ENCODE measurements around the gene METTL8.
"Not testable (repeated sequence)": the region's sequence is repeated elsewhere in the genome, so short reads cannot be mapped to it uniquely, and the experiment has no call there.

METTL8 gene

GRCh38 chr2:171345971-171346722 lies 87.6 kb downstream of the METTL8 start:
- DNase-seq (ENCODE audit: low spot score) = no peak

- no peak for DNase-seq (ENCODE audit: low spot score)
These were observed 89.6 kb downstream of the METTL8 start for GRCh38 chr2:171344182-171344581.

- no peak for DNase-seq (ENCODE audit: low spot score)
These were observed 91.8 kb downstream of the METTL8 start for GRCh38 chr2:171342067-171342413.

- DNase-seq (ENCODE audit: low spot score) = no peak
These were observed 92.3 kb downstream of the METTL8 start for GRCh38 chr2:171341394-171342066.

GRCh38 chr2:171334946-171335345 lies 98.8 kb downstream of the METTL8 start:
- DNase-seq (ENCODE audit: low spot score) = no peak

GRCh38 chr2:171334171-171334570 lies 99.6 kb downstream of the METTL8 start:
- DNase-seq (ENCODE audit: low spot score) = no peak

GRCh38 chr2:171330155-171330956 lies 103.4 kb downstream of the METTL8 start:
- no peak for DNase-seq (ENCODE audit: low spot score)

GRCh38 chr2:171327043-171327496 lies 106.7 kb downstream of the METTL8 start:
- no peak for DNase-seq (ENCODE audit: low spot score)

GRCh38 chr2:171325886-171326585 lies 107.8 kb downstream of the METTL8 start:
- peak; percentile 44 for DNase-seq (ENCODE audit: low spot score)

- no peak for DNase-seq (ENCODE audit: low spot score)
These were observed 109.7 kb downstream of the METTL8 start for GRCh38 chr2:171323971-171324528.

- DNase-seq (ENCODE audit: low spot score) = no peak
These were observed 110.9 kb downstream of the METTL8 start for GRCh38 chr2:171322928-171323327.

- DNase-seq (ENCODE audit: low spot score) = no peak
These were observed 113.1 kb downstream of the METTL8 start for GRCh38 chr2:171320731-171321130.

- DNase-seq (ENCODE audit: low spot score) = no peak
These were observed 113.6 kb downstream of the METTL8 start for GRCh38 chr2:171320208-171320621.

- peak; percentile 66 for DNase-seq (ENCODE audit: low spot score)
These were observed 114.5 kb downstream of the METTL8 start for GRCh38 chr2:171319164-171319810.

- no peak for DNase-seq (ENCODE audit: low spot score)
These were observed 115.3 kb downstream of the METTL8 start for GRCh38 chr2:171318463-171318934.

GRCh38 chr2:171317492-171318125 lies 116.2 kb downstream of the METTL8 start:
- no peak for DNase-seq (ENCODE audit: low spot score)

- no peak for DNase-seq (ENCODE audit: low spot score)
These were observed 116.9 kb downstream of the METTL8 start for GRCh38 chr2:171316755-171317337.

- DNase-seq (ENCODE audit: low spot score) = no peak
These were observed 117.6 kb downstream of the METTL8 start for GRCh38 chr2:171316220-171316619.

- no peak for DNase-seq (ENCODE audit: low spot score)
These were observed 118.0 kb downstream of the METTL8 start for GRCh38 chr2:171315781-171316180.

GRCh38 chr2:171312182-171312581 lies 121.6 kb downstream of the METTL8 start:
- not testable (repeated sequence) for DNase-seq (ENCODE audit: low spot score)

Measured in CD4-positive, alpha-beta T cell treated with Interleukin-15 for 4 hours (primary cell).